ENCODE results near the gene NAALADL2. TPM values are rescaled to one million over a fixed set of nuclear protein-coding genes. Genes with fewer than 3 reads are reported as not detected.

The NAALADL2 gene
- total and polyA plus RNA-seq, 8 donors, result 0.76 to 15.4 (median 7.9) TPM

DNA sequence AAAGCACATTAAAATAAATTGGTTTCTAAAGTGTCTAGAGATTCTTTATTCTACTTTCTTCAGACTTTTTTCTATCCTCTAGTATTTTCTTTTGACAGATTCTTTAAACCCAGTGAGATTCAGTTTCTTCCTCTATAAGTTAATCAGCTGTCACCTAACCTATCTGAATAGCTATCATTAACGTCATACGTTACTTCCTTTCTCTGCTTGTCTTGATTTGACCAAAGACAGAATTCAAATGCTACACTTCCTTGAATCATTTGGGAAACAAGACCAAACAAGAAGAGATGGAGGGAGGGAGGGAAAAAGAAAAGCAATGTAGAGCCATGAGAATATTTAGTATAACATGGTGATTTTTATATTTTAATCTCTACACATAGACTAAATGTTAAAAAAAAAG is 235.2 kb downstream of the NAALADL2 start:
- Histone ChIP-seq H3K4me3 (no peak overlapping the region), H3K9me3 (no peaks in the 10 kb centered on the region), H3K36me3 (no peaks in the 10 kb centered on the region), H3K4me1 (peaks cover 0 to 8% (median 0%) of the 10 kb centered on the region in 3 donors), H3K27ac (no peak overlapping the region), H3K27me3 (no peaks in the 10 kb centered on the region)
- FAIRE-seq (no peak), DNase-seq (no peak), ATAC-seq (no peak)
- intact Hi-C loops (cut with DNase I), result no loop called here
- WGBS, 2 donors, result 58 to 72% methylated on average over 2 of the region's 2 CpGs
- TF ChIP-seq, protein P1, sequence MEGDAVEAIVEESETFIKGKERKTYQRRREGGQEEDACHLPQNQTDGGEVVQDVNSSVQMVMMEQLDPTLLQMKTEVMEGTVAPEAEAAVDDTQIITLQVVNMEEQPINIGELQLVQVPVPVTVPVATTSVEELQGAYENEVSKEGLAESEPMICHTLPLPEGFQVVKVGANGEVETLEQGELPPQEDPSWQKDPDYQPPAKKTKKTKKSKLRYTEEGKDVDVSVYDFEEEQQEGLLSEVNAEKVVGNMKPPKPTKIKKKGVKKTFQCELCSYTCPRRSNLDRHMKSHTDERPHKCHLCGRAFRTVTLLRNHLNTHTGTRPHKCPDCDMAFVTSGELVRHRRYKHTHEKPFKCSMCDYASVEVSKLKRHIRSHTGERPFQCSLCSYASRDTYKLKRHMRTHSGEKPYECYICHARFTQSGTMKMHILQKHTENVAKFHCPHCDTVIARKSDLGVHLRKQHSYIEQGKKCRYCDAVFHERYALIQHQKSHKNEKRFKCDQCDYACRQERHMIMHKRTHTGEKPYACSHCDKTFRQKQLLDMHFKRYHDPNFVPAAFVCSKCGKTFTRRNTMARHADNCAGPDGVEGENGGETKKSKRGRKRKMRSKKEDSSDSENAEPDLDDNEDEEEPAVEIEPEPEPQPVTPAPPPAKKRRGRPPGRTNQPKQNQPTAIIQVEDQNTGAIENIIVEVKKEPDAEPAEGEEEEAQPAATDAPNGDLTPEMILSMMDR (IDR thresholded peaks at IDR 0.05), result no peak

DNA sequence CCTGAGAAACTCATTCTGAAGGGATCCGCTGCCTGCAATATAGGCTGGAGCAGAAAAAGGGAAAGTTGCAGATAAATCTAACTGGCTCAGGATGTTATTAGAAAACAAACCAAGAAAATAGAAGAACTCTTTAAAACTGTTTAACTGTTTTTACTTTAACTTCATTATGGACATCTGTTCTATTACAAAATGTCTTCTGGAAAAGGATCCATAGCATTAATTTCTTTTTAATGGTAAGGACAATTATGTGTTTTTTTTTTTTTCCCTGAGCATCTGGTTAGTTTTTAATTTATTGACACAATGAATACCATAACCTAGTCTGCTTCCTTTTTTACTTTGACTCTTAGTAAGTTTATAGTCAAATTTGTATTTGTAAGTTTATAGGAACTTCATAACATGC is 239.5 kb downstream of the NAALADL2 start:
- WGBS, 2 donors, result 94 to 100% methylated on average over 1 of the region's 1 CpG
- no peak for FAIRE-seq

DNA sequence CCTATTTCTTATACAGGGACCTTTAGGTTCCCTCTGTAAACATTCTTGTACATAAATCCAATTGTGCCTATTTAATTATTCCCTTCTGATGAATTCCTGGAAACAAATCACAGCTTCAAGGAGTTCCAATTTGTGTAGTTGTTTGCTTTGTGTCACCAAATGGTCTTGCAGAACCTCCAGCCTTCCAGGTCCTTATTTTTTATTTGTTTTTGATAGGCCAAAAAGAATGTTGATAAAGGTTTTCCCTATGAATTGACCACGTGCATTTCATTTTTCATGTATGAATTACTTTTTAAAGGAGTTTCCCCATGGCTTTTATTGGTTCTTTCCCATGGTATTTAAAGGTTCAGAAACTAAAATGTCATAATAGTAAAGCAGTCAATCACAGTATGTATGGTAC is 243.0 kb downstream of the NAALADL2 start:
- ATAC-seq, result no peak
- TF ChIP-seq, protein P1 (IDR thresholded peaks at IDR 0.05), result no peak
- intact Hi-C loops (cut with DNase I), result no loop called here
- no peaks in the 10 kb centered on the region for H3K36me3 ChIP-seq
- H3K4me1 ChIP-seq, result no peaks in the 10 kb centered on the region
- no peaks in the 10 kb centered on the region for H3K9me3 ChIP-seq
- no peak overlapping the region for H3K27ac ChIP-seq
- no peaks in the 10 kb centered on the region for H3K27me3 ChIP-seq
- no peak for FAIRE-seq
- WGBS, 2 donors, result 8 to 23% methylated on average over 1 of the region's 1 CpG
- H3K4me3 ChIP-seq, result no peak overlapping the region
- no peak for DNase-seq

More for the DNA sequence above, 239.5 kb downstream of the NAALADL2 start:
- no peaks in the 10 kb centered on the region for H3K27me3 ChIP-seq
- no peak overlapping the region for H3K4me3 ChIP-seq
- H3K27ac ChIP-seq, result no peak overlapping the region
- no peaks in the 10 kb centered on the region for H3K4me1 ChIP-seq
- H3K36me3 ChIP-seq, result no peaks in the 10 kb centered on the region
- no peak for DNase-seq
- ATAC-seq, result no peak
- intact Hi-C loops (cut with DNase I), result no loop called here
- no peaks in the 10 kb centered on the region for H3K9me3 ChIP-seq
- TF ChIP-seq, protein P1 (IDR thresholded peaks at IDR 0.05), result no peak

DNA sequence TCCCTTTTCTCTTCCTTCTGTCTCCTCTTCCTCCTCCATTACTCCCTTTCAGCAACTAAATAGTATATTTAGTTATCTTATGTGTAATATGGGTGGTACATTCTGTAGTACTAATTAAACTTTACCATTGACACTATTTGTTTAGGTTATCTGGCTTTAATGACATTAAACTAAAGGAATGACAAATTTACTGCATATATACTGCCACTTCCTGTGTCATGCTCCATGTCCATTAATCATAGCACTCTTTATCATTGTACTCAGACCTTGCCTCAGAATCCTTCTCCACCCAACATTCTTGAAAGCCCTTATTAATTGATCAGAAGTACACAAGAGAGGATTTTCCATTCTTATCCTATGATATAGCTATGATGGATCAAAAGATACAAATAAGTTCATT is 244.2 kb downstream of the NAALADL2 start:
- Histone ChIP-seq H3K36me3 (no peaks in the 10 kb centered on the region), H3K27me3 (no peaks in the 10 kb centered on the region), H3K9me3 (no peaks in the 10 kb centered on the region), H3K27ac (no peak overlapping the region), H3K4me1 (no peaks in the 10 kb centered on the region), H3K4me3 (no peak overlapping the region)
- TF ChIP-seq, protein P1 (IDR thresholded peaks at IDR 0.05), result no peak
- ATAC-seq (no peak), DNase-seq (no peak), FAIRE-seq (no peak)
- intact Hi-C loops (cut with DNase I), result no loop called here

DNA sequence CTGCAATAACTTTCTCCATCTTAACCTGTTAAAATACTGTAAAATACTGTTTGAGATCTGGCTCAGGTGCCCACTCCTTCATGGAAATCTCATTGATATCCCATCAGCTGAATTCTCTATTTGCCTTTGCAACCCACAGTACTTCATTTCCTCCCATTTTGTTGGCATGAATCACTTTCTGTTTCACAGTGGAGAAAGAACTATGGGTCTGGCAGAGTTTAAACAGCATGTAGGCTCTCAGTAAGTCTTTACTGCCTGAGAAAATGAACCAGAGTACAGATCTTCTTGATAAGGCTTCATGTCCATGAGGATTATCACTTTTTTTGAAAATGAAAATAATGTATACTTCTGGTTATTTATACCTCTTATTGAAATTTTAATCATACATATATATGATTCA is 245.9 kb downstream of the NAALADL2 start:
- TF ChIP-seq, protein P1 (IDR thresholded peaks at IDR 0.05), result no peak
- no peak overlapping the region for H3K27ac ChIP-seq
- ATAC-seq, result no peak
- H3K4me1 ChIP-seq, result no peaks in the 10 kb centered on the region
- no peaks in the 10 kb centered on the region for H3K36me3 ChIP-seq
- H3K4me3 ChIP-seq, result no peak overlapping the region
- intact Hi-C loops (cut with DNase I), result no loop called here
- no peak for FAIRE-seq
- no peak for DNase-seq
- no peaks in the 10 kb centered on the region for H3K27me3 ChIP-seq
- H3K9me3 ChIP-seq, result no peaks in the 10 kb centered on the region
